Panc1 (cell line): ENCODE results near the gene VWA8. TPM values are rescaled to one million over a fixed set of nuclear protein-coding genes. Genes with fewer than 3 reads are reported as not detected.

Experiments
- ATAC-seq: fragments of 200-7000 bp; cut with Tn5 transposase; 2 replicates; pipeline ENCODE4 v1.9.1; 2020; ENCODE audit warnings: mild to moderate bottlenecking, moderate library complexity
- BruUV-seq: library from RNA; stranded (reverse); fragments of 400-500 nt; replicated peaks from 2 replicates; lab custom pipeline; 2021; lab: Mats Ljungman, UMichigan
- CTCF ChIA-PET: fragments of 300-600 bp; sonication (Branson Sonifier 250); formaldehyde crosslinking; loops from one replicate; lab custom pipeline; 2022; ENCODE audit warnings: antibody characterized with exemption; lab: Charles Lee
- POLR2A ChIA-PET: fragments of 300-600 bp; sonication (Branson Sonifier 250); formaldehyde crosslinking; loops from one replicate; lab custom pipeline; 2022; ENCODE audit warnings: antibody characterized with exemption; lab: Charles Lee
- DNase-seq: peaks from one replicate; pipeline ENCODE4 v3.0.0-alpha.2; 2010; ENCODE audit warnings: low read depth, low spot score
- H3K27ac ChIP-seq: 2 replicates; pipeline ENCODE4 v1.5.1; 2011; ENCODE audit warnings: mild to moderate bottlenecking, low read length, inconsistent platforms
- H3K27me3 ChIP-seq: fragments of 200-500 bp; sonication (Bioruptor generic); 2 replicates; pipeline ENCODE4 v1.6.0; 2014; ENCODE audit warnings: low read length, inconsistent platforms; ENCODE audit not compliant: control insufficient read depth, insufficient read depth
- H3K36me3 ChIP-seq: fragments of 200-500 bp; sonication (Bioruptor generic); 2 replicates; pipeline ENCODE4 v1.5.1; 2014; ENCODE audit warnings: inconsistent platforms, mild to moderate bottlenecking, low read length, moderate library complexity; ENCODE audit not compliant: control insufficient read depth, insufficient read depth
- H3K4me1 ChIP-seq: 2 replicates; pipeline ENCODE4 v1.5.1; 2011; ENCODE audit warnings: inconsistent platforms, mild to moderate bottlenecking, low read length, moderate library complexity; ENCODE audit not compliant: control insufficient read depth, insufficient read depth
- H3K4me3 ChIP-seq, 2 experiments: 2 replicates each; pipeline ENCODE4 v1.5.1; 2011 to 2012; ENCODE audit warnings: low read depth in 2 of 2, low read length in 2 of 2, mild to moderate bottlenecking in 2 of 2, inconsistent platforms in 1 of 2, moderate library complexity in 1 of 2
- H3K9me3 ChIP-seq: fragments of 200-500 bp; sonication (Bioruptor generic); 2 replicates; pipeline ENCODE4 v1.5.1; 2014; ENCODE audit warnings: low read depth, mild to moderate bottlenecking, inconsistent platforms, low read length, moderate library complexity; ENCODE audit not compliant: control insufficient read depth, insufficient read depth
- CTCF ChIP-seq: fragments of 450-650 bp; IDR thresholded peaks from 2 replicates; pipeline ENCODE4 v1.5.1; 2017; ENCODE audit warnings: mild to moderate bottlenecking
- POLR2AphosphoS5 ChIP-seq: IDR thresholded peaks from 2 replicates; pipeline ENCODE4 v1.6.1; 2012; ENCODE audit warnings: mild to moderate bottlenecking, low read depth, low read length, moderate library complexity
- SIN3A ChIP-seq: IDR thresholded peaks from 2 replicates; pipeline ENCODE4 v1.6.1; 2012; ENCODE audit warnings: low read depth, mild to moderate bottlenecking, low read length, moderate library complexity, borderline replicate concordance; ENCODE audit not compliant: insufficient read depth
- TCF7L2 ChIP-seq: IDR thresholded peaks from 2 replicates; pipeline ENCODE4 v1.6.1; 2011; ENCODE audit warnings: mild to moderate bottlenecking, low read depth, low read length, inconsistent platforms
- in situ Hi-C: cut with HindIII; loops from 2 replicates; pipeline ENCODE4 v1.10.0; 2016; ENCODE audit warnings: low sequenced_read_pairs, low pct_unique_long_range_greater_than_20kb
- intact Hi-C: fragments of 100-400 bp; cut with micrococcal nuclease; formaldehyde crosslinking; loops from one replicate; pipeline ENCODE4 v1.10.0; 2022; ENCODE audit not compliant: unreplicated experiment
- total RNA-seq: library from RNA; stranded (reverse); gene quantifications from one replicate; pipeline ENCODE4 v1.2.1, GENCODE V29; 2021; ENCODE audit not compliant: unreplicated experiment
- TF ChIP-seq, protein P1 (sequence below), 2 experiments: IDR thresholded peaks; 2 replicates each; pipeline ENCODE4 v1.6.1; 2011 to 2012; ENCODE audit warnings: low read depth in 2 of 2, control low read depth in 1 of 2, low read length in 1 of 2, mild to moderate bottlenecking in 1 of 2, moderate library complexity in 1 of 2; ENCODE audit not compliant: insufficient read depth in 1 of 2

VWA8 gene
- total RNA-seq, 1 experiment from 2014 or later: 11.2 TPM

- H3K9me3 ChIP-seq: no peaks in the 10 kb centered on the region
- ATAC-seq (no peak), DNase-seq (no peak)
- H3K27me3 ChIP-seq: no peaks in the 10 kb centered on the region
- BruUV-seq: no TSS peak
- in situ Hi-C loops: no loop called here
- ChIA-PET CTCF (no interaction called here), POLR2A (no interaction called here)
- no peak overlapping the region for H3K4me3 ChIP-seq
- no peaks in the 10 kb centered on the region for H3K36me3 ChIP-seq
- H3K27ac ChIP-seq: no peak overlapping the region
- intact Hi-C loops: no loop called here
- H3K4me1 ChIP-seq: no peaks in the 10 kb centered on the region
- TF ChIP-seq SIN3A: no peak
- TF ChIP-seq TCF7L2: no peak
- TF ChIP-seq, protein P1, sequence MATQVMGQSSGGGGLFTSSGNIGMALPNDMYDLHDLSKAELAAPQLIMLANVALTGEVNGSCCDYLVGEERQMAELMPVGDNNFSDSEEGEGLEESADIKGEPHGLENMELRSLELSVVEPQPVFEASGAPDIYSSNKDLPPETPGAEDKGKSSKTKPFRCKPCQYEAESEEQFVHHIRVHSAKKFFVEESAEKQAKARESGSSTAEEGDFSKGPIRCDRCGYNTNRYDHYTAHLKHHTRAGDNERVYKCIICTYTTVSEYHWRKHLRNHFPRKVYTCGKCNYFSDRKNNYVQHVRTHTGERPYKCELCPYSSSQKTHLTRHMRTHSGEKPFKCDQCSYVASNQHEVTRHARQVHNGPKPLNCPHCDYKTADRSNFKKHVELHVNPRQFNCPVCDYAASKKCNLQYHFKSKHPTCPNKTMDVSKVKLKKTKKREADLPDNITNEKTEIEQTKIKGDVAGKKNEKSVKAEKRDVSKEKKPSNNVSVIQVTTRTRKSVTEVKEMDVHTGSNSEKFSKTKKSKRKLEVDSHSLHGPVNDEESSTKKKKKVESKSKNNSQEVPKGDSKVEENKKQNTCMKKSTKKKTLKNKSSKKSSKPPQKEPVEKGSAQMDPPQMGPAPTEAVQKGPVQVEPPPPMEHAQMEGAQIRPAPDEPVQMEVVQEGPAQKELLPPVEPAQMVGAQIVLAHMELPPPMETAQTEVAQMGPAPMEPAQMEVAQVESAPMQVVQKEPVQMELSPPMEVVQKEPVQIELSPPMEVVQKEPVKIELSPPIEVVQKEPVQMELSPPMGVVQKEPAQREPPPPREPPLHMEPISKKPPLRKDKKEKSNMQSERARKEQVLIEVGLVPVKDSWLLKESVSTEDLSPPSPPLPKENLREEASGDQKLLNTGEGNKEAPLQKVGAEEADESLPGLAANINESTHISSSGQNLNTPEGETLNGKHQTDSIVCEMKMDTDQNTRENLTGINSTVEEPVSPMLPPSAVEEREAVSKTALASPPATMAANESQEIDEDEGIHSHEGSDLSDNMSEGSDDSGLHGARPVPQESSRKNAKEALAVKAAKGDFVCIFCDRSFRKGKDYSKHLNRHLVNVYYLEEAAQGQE (IDR thresholded peaks at IDR 0.05; ENCODE audit: insufficient read depth in 1 of 2, low read depth in 2 of 2, low read length in 1 of 2): no peak
- TF ChIP-seq CTCF: no peak
- no peak for TF ChIP-seq POLR2AphosphoS5
Measured at GRCh38 chr13:41562083-41562482, 398.8 kb downstream of the VWA8 start.

DNA sequence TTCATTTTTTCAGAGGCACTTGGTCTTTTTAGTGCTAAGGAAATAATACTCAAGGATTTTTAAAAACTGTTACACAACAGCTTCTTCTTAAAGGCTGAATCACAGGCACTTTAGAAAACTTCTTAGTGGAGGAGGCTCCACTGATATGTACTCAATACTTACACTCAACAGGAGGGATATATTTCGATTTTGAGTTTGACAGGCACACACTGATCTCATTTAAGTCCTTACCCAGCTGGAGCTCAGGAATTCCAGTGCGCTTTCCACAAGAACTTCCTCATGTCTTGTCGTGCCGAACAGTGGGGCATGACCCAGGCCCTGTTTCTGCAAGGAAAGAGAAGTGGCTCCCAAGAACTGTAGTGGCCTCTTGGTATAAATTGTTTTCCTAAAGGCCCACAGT is 399.7 kb downstream of the VWA8 start:
- in situ Hi-C loops (no loop called here), intact Hi-C loops (no loop called here)
- BruUV-seq: no TSS peak
- no peaks in the 10 kb centered on the region for H3K9me3 ChIP-seq
- H3K27ac ChIP-seq: no peak overlapping the region
- ChIA-PET CTCF (no interaction called here), POLR2A (no interaction called here)
- no peak for TF ChIP-seq POLR2AphosphoS5
- TF ChIP-seq CTCF: no peak
- TF ChIP-seq, protein P1 (IDR thresholded peaks at IDR 0.05; ENCODE audit: insufficient read depth in 1 of 2, low read depth in 2 of 2, low read length in 1 of 2): no peak
- no peak for TF ChIP-seq SIN3A
- TF ChIP-seq TCF7L2: no peak
- H3K27me3 ChIP-seq: no peaks in the 10 kb centered on the region
- no peak for DNase-seq
- ATAC-seq: no peak
- H3K4me3 ChIP-seq: no peak overlapping the region
- H3K4me1 ChIP-seq: no peaks in the 10 kb centered on the region
- H3K36me3 ChIP-seq: no peaks in the 10 kb centered on the region
